HepG2 (cell line): ENCODE measurements around the gene DAAM1. TPM values are rescaled to one million over a fixed set of nuclear protein-coding genes. Genes with fewer than 3 reads are reported as not detected.

Source experiments
- ATAC-seq: fragments of 200-7000 bp; cut with Tn5 transposase; 3 replicates; pipeline ENCODE4 v1.9.1; 2020; ENCODE audit warnings: mild to moderate bottlenecking, moderate library complexity
- BruUV-seq: library from RNA; stranded (reverse); fragments of 400-500 nt; replicated peaks from 2 replicates; lab custom pipeline; 2021; lab: Mats Ljungman, UMichigan
- CTCF ChIA-PET: fragments of 300-600 bp; formaldehyde crosslinking; extraction: SDS; loops from one replicate; lab custom pipeline; 2021; ENCODE audit warnings: low total read pairs, inconsistent platforms, low intra/inter-chr PET ratio; lab: Yijun Ruan, JAX
- POLR2A ChIA-PET: fragments of 350-600 bp; sonication (Branson Sonifier 250); formaldehyde crosslinking; loops from one replicate; lab custom pipeline; 2020; ENCODE audit warnings: antibody characterized with exemption, inconsistent platforms; lab: Yijun Ruan, JAX
- DNase-seq: peaks from one replicate; pipeline ENCODE4 v3.0.0-alpha.2; 2015; ENCODE audit warnings: low spot score
- FAIRE-seq: peaks from 3 replicates; lab custom pipeline; 2011; peaks lifted over from hg19 to GRCh38; lab: Jason Lieb, UNC
- H2AFZ ChIP-seq: one replicate; pipeline ENCODE4 v1.6.1; 2011; ENCODE audit warnings: low read length, inconsistent platforms
- H3K27ac ChIP-seq: fragments of 300-600 bp; 3 replicates; pipeline ENCODE4 v1.8.0; 2011; ENCODE audit warnings: mixed run types, mild to moderate bottlenecking, mixed read lengths, low read length, inconsistent platforms; ENCODE audit not compliant: insufficient read depth; ENCODE audit errors: extremely low read length
- H3K27me3 ChIP-seq, 2 experiments: fragments of 200-600 bp in 1 of 2; 2 replicates in 1 of 2; 3 replicates in 1 of 2; pipeline versions ENCODE4 v1.6.0 to v1.8.0; 2011; ENCODE audit warnings: low read length in 2 of 2, mild to moderate bottlenecking in 2 of 2, moderate library complexity in 2 of 2, inconsistent platforms in 1 of 2; ENCODE audit not compliant: insufficient read depth in 2 of 2, control insufficient read depth in 1 of 2
- H3K36me3 ChIP-seq, 2 experiments: fragments of 200-600 bp in 1 of 2; replicated peaks in 1 of 2; 2 replicates in 1 of 2; 3 replicates in 1 of 2; pipeline versions ENCODE4 v1.5.1 to v1.8.0; 2011; ENCODE audit warnings: low read length in 2 of 2, inconsistent platforms in 1 of 2; ENCODE audit not compliant: insufficient read depth in 2 of 2, control insufficient read depth in 1 of 2
- H3K4me1 ChIP-seq: 2 replicates; pipeline ENCODE4 v1.5.1; 2012; ENCODE audit warnings: low read length, inconsistent platforms; ENCODE audit not compliant: insufficient read depth
- H3K4me2 ChIP-seq: 2 replicates; pipeline ENCODE4 v1.6.0; 2011; ENCODE audit warnings: low read depth, low read length, inconsistent platforms
- H3K4me3 ChIP-seq, 3 experiments: fragments of 200-600 bp in 1 of 3; sonication (generic), shearing (Covaris generic) in 1 of 3; replicated peaks in 1 of 3; 2 replicates each; pipeline ENCODE4 v1.5.1; 2011 to 2016; ENCODE audit warnings: low read length in 3 of 3, inconsistent platforms in 2 of 3, low read depth in 2 of 3, mild to moderate bottlenecking in 2 of 3, control low read depth in 1 of 3, mixed read lengths in 1 of 3; ENCODE audit not compliant: insufficient read depth in 1 of 3
- H3K79me2 ChIP-seq: one replicate; pipeline ENCODE4 v1.6.1; 2011; ENCODE audit warnings: low read length, inconsistent platforms; ENCODE audit not compliant: insufficient read depth
- H3K9ac ChIP-seq: 2 replicates; pipeline ENCODE4 v1.6.0; 2011; ENCODE audit warnings: mild to moderate bottlenecking, low read depth, low read length, inconsistent platforms; ENCODE audit not compliant: insufficient read depth
- H3K9me3 ChIP-seq: 2 replicates; pipeline ENCODE4 v1.5.1; 2012; ENCODE audit warnings: mild to moderate bottlenecking, low read length
- H4K20me1 ChIP-seq: 2 replicates; pipeline ENCODE4 v1.6.0; 2011; ENCODE audit warnings: inconsistent platforms, mild to moderate bottlenecking, low read length, moderate library complexity; ENCODE audit not compliant: insufficient read depth
- ERF ChIP-seq: IDR thresholded peaks from 2 replicates; pipeline ENCODE4 v1.6.1; 2018; ENCODE audit warnings: missing biosample characterization, missing genetic modification reagents
- FOXM1 ChIP-seq: sonication (generic); formaldehyde crosslinking; IDR thresholded peaks from 2 replicates; pipeline ENCODE4 v1.5.0; 2020; ENCODE audit warnings: missing genetic modification reagents
- GTF3A ChIP-seq: sonication (generic); formaldehyde crosslinking; conservative IDR thresholded peaks from 2 replicates; pipeline ENCODE4 v1.4.0; 2020; ENCODE audit warnings: mild to moderate bottlenecking, missing genetic modification reagents
- HHEX ChIP-seq: IDR thresholded peaks from 2 replicates; pipeline ENCODE4 v1.6.1; 2016; ENCODE audit warnings: control low read depth
- NFATC3 ChIP-seq: sonication (generic); formaldehyde crosslinking; IDR thresholded peaks from 2 replicates; pipeline ENCODE4 v1.5.1; 2020; ENCODE audit warnings: mild to moderate bottlenecking, missing genetic modification reagents
- PAX8 ChIP-seq: sonication (generic); formaldehyde crosslinking; IDR thresholded peaks from 2 replicates; pipeline ENCODE4 v1.8.0; 2022; ENCODE audit warnings: mild to moderate bottlenecking, missing genetic modification reagents, borderline replicate concordance
- RAD21 ChIP-seq: fragments of 450-650 bp; formaldehyde crosslinking; IDR thresholded peaks from 2 replicates; pipeline ENCODE4 v1.5.0; 2020; ENCODE audit warnings: mild to moderate bottlenecking
- SOX6 ChIP-seq, 2 experiments: fragments of 450-650 bp in 1 of 2; sonication (generic) in 1 of 2; formaldehyde crosslinking in 1 of 2; IDR thresholded peaks; 2 replicates each; pipeline versions ENCODE4 v1.4.0 to v1.6.1; 2017 to 2020; ENCODE audit warnings: antibody characterized with exemption in 1 of 2, mild to moderate bottlenecking in 1 of 2, missing genetic modification reagents in 1 of 2
- ZFYVE20 ChIP-seq: sonication (generic); formaldehyde crosslinking; IDR thresholded peaks from 2 replicates; pipeline ENCODE4 v1.8.0; 2023; ENCODE audit warnings: low read depth, mild to moderate bottlenecking, moderate library complexity, missing genetic modification reagents, borderline replicate concordance
- ZNF136 ChIP-seq: sonication (generic); formaldehyde crosslinking; IDR thresholded peaks from 2 replicates; pipeline ENCODE4 v1.8.1; 2022; ENCODE audit warnings: low read depth, mild to moderate bottlenecking, moderate library complexity, missing genetic modification reagents
- ZNF224 ChIP-seq: sonication (generic); formaldehyde crosslinking; IDR thresholded peaks from 2 replicates; pipeline ENCODE4 v1.5.0; 2020; ENCODE audit warnings: mild to moderate bottlenecking, missing genetic modification reagents
- ZNF282 ChIP-seq: fragments of 450-650 bp; IDR thresholded peaks from 2 replicates; pipeline ENCODE4 v1.6.1; 2018; ENCODE audit not compliant: partially characterized antibody
- ZNF576 ChIP-seq: sonication (generic); formaldehyde crosslinking; IDR thresholded peaks from 2 replicates; pipeline ENCODE4 v1.4.0; 2020; ENCODE audit warnings: mild to moderate bottlenecking, missing genetic modification reagents
- ZSCAN20 ChIP-seq: sonication (generic); formaldehyde crosslinking; IDR thresholded peaks from 2 replicates; pipeline ENCODE4 v1.4.0; 2020; ENCODE audit warnings: missing genetic modification reagents, mild to moderate bottlenecking, borderline replicate concordance
- WGBS: methylation state at CpG from one replicate; pipeline ENCODE4 v1.1.6; 2017; ENCODE audit warnings: low lambda C conversion rate; 5-methylcytosine and 5-hydroxymethylcytosine counted together
- in situ Hi-C: cut with HindIII; loops from 2 replicates; pipeline ENCODE4 v1.10.0; 2017; ENCODE audit warnings: low pct_unique_long_range_greater_than_20kb; ENCODE audit not compliant: extremely low pct_ligation_motif_present
- intact Hi-C: fragments of 100-400 bp; cut with micrococcal nuclease; formaldehyde crosslinking; loops from one replicate; pipeline ENCODE4 v1.10.0; 2022; ENCODE audit not compliant: unreplicated experiment
- polyA plus RNA-seq, 8 experiments: library from polyadenylated mRNA; depleted of rRNA in 3 of 8; stranded (reverse) in 7 of 8; unstranded in 1 of 8; fragments of >200 nt; fragmentation: Illumina TruSeq in 4 of 8; extraction: Trizol in 4 of 8; gene quantifications; 2 replicates each; pipeline versions ENCODE4 v1.2.1 to v1.2.3, GENCODE V29; 2011 to 2016; ENCODE audit warnings: low read depth in 4 of 8, missing spikeins in 1 of 8, mixed read lengths in 1 of 8; ENCODE audit not compliant: insufficient read depth in 1 of 8
- total RNA-seq, 5 experiments: library from RNA; depleted of rRNA; stranded (reverse); fragments of >200 nt; fragmentation: Illumina TruSeq; extraction: Trizol; gene quantifications; 2 replicates each; pipeline ENCODE4 v1.2.3, GENCODE V29; 2016; ENCODE audit warnings: low read depth in 1 of 5
- TF ChIP-seq, protein P1 (sequence below): sonication (generic); formaldehyde crosslinking; IDR thresholded peaks from 2 replicates; pipeline ENCODE4 v1.4.0; 2020; ENCODE audit warnings: missing genetic modification reagents, borderline replicate concordance

DAAM1 gene
- total and polyA plus RNA-seq, 2 of the 13 experiments (the other 11 are each of a cell fraction or from before 2014, with no cell fraction given): 10.9 to 24.5 TPM

GRCh38 chr14:59344691-59345455 lies 156.4 kb downstream of the DAAM1 start:
- H3K36me3 ChIP-seq: peaks cover 5 to 23% of the 10 kb centered on the region in 2 experiments; a peak in 4 of 5 replicates
- H2AFZ ChIP-seq: no peak overlapping the region
- H3K27me3 ChIP-seq: no peaks in the 10 kb centered on the region
- no peak for ATAC-seq
- FAIRE-seq: no peak
- in situ Hi-C loops: no loop called here
- ChIA-PET CTCF (no interaction called here), POLR2A (no interaction called here)
- TF ChIP-seq NFATC3 (CRISPR knock-in tag) (no peak), HHEX (CRISPR knock-in tag) (no peak), ZFYVE20 (CRISPR knock-in tag) (no peak), PAX8 (CRISPR knock-in tag) (no peak), ZNF136 (no peak), ZNF224 (no peak), GTF3A (no peak), RAD21 (CRISPR knock-in tag) (no peak), ZNF282 (no peak), ZSCAN20 (CRISPR knock-in tag) (no peak), ERF (no peak), SOX6 (IDR thresholded peaks at IDR 0.05) (no peak), SOX6 (CRISPR knock-in tag; IDR thresholded peaks at IDR 0.05) (no peak), FOXM1 (no peak), ZNF576 (no peak)
- TF ChIP-seq, protein P1, sequence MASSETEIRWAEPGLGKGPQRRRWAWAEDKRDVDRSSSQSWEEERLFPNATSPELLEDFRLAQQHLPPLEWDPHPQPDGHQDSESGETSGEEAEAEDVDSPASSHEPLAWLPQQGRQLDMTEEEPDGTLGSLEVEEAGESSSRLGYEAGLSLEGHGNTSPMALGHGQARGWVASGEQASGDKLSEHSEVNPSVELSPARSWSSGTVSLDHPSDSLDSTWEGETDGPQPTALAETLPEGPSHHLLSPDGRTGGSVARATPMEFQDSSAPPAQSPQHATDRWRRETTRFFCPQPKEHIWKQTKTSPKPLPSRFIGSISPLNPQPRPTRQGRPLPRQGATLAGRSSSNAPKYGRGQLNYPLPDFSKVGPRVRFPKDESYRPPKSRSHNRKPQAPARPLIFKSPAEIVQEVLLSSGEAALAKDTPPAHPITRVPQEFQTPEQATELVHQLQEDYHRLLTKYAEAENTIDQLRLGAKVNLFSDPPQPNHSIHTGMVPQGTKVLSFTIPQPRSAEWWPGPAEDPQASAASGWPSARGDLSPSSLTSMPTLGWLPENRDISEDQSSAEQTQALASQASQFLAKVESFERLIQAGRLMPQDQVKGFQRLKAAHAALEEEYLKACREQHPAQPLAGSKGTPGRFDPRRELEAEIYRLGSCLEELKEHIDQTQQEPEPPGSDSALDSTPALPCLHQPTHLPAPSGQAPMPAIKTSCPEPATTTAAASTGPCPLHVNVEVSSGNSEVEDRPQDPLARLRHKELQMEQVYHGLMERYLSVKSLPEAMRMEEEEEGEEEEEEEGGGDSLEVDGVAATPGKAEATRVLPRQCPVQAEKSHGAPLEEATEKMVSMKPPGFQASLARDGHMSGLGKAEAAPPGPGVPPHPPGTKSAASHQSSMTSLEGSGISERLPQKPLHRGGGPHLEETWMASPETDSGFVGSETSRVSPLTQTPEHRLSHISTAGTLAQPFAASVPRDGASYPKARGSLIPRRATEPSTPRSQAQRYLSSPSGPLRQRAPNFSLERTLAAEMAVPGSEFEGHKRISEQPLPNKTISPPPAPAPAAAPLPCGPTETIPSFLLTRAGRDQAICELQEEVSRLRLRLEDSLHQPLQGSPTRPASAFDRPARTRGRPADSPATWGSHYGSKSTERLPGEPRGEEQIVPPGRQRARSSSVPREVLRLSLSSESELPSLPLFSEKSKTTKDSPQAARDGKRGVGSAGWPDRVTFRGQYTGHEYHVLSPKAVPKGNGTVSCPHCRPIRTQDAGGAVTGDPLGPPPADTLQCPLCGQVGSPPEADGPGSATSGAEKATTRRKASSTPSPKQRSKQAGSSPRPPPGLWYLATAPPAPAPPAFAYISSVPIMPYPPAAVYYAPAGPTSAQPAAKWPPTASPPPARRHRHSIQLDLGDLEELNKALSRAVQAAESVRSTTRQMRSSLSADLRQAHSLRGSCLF: no peak
- H3K27ac ChIP-seq: no peak overlapping the region
- no peak overlapping the region for H3K4me2 ChIP-seq
- 96% methylated on average over 10 of the region's 10 CpGs for WGBS
- no peaks in the 10 kb centered on the region for H3K79me2 ChIP-seq
- intact Hi-C loops: loop anchor here (1.0 kb wide), 1 partner anchor 35 kb away; no protein-coding TSS in a partner anchor
- H3K4me1 ChIP-seq: peaks cover 11% of the 10 kb centered on the region; the same call in 1 of the 2 replicates
- DNase-seq: no peak
- H3K4me3 ChIP-seq: no peak overlapping the region
- H3K9ac ChIP-seq: no peak overlapping the region
- no peaks in the 10 kb centered on the region for H4K20me1 ChIP-seq
- BruUV-seq: no TSS peak
- H3K9me3 ChIP-seq: no peaks in the 10 kb centered on the region
